Panc1 (cell line): ENCODE results near the gene C1QTNF1. TPM values are rescaled to one million over a fixed set of nuclear protein-coding genes. Genes with fewer than 3 reads are reported as not detected.

ENCODE experiments used
- ATAC-seq: fragments of 200-7000 bp; cut with Tn5 transposase; 2 replicates; pipeline ENCODE4 v1.9.1; 2020; ENCODE audit warnings: mild to moderate bottlenecking, moderate library complexity
- BruUV-seq: library from RNA; stranded (reverse); fragments of 400-500 nt; replicated peaks from 2 replicates; lab custom pipeline; 2021; lab: Mats Ljungman, UMichigan
- CTCF ChIA-PET: fragments of 300-600 bp; sonication (Branson Sonifier 250); formaldehyde crosslinking; loops from one replicate; lab custom pipeline; 2022; ENCODE audit warnings: antibody characterized with exemption; lab: Charles Lee
- POLR2A ChIA-PET: fragments of 300-600 bp; sonication (Branson Sonifier 250); formaldehyde crosslinking; loops from one replicate; lab custom pipeline; 2022; ENCODE audit warnings: antibody characterized with exemption; lab: Charles Lee
- DNase-seq: peaks from one replicate; pipeline ENCODE4 v3.0.0-alpha.2; 2010; ENCODE audit warnings: low read depth, low spot score
- H3K27ac ChIP-seq: 2 replicates; pipeline ENCODE4 v1.5.1; 2011; ENCODE audit warnings: mild to moderate bottlenecking, low read length, inconsistent platforms
- H3K27me3 ChIP-seq: fragments of 200-500 bp; sonication (Bioruptor generic); 2 replicates; pipeline ENCODE4 v1.6.0; 2014; ENCODE audit warnings: low read length, inconsistent platforms; ENCODE audit not compliant: control insufficient read depth, insufficient read depth
- H3K36me3 ChIP-seq: fragments of 200-500 bp; sonication (Bioruptor generic); 2 replicates; pipeline ENCODE4 v1.5.1; 2014; ENCODE audit warnings: inconsistent platforms, mild to moderate bottlenecking, low read length, moderate library complexity; ENCODE audit not compliant: control insufficient read depth, insufficient read depth
- H3K4me1 ChIP-seq: 2 replicates; pipeline ENCODE4 v1.5.1; 2011; ENCODE audit warnings: inconsistent platforms, mild to moderate bottlenecking, low read length, moderate library complexity; ENCODE audit not compliant: control insufficient read depth, insufficient read depth
- H3K4me3 ChIP-seq, 2 experiments: 2 replicates each; pipeline ENCODE4 v1.5.1; 2011 to 2012; ENCODE audit warnings: low read depth in 2 of 2, low read length in 2 of 2, mild to moderate bottlenecking in 2 of 2, inconsistent platforms in 1 of 2, moderate library complexity in 1 of 2
- H3K9me3 ChIP-seq: fragments of 200-500 bp; sonication (Bioruptor generic); 2 replicates; pipeline ENCODE4 v1.5.1; 2014; ENCODE audit warnings: low read depth, mild to moderate bottlenecking, inconsistent platforms, low read length, moderate library complexity; ENCODE audit not compliant: control insufficient read depth, insufficient read depth
- CTCF ChIP-seq: fragments of 450-650 bp; IDR thresholded peaks from 2 replicates; pipeline ENCODE4 v1.5.1; 2017; ENCODE audit warnings: mild to moderate bottlenecking
- POLR2AphosphoS5 ChIP-seq: IDR thresholded peaks from 2 replicates; pipeline ENCODE4 v1.6.1; 2012; ENCODE audit warnings: mild to moderate bottlenecking, low read depth, low read length, moderate library complexity
- REST ChIP-seq, 2 experiments: IDR thresholded peaks; 2 replicates each; pipeline ENCODE4 v1.6.1; 2011 to 2012; ENCODE audit warnings: low read depth in 2 of 2, control low read depth in 1 of 2, low read length in 1 of 2, mild to moderate bottlenecking in 1 of 2, moderate library complexity in 1 of 2; ENCODE audit not compliant: insufficient read depth in 1 of 2
- SIN3A ChIP-seq: IDR thresholded peaks from 2 replicates; pipeline ENCODE4 v1.6.1; 2012; ENCODE audit warnings: low read depth, mild to moderate bottlenecking, low read length, moderate library complexity, borderline replicate concordance; ENCODE audit not compliant: insufficient read depth
- TCF7L2 ChIP-seq: IDR thresholded peaks from 2 replicates; pipeline ENCODE4 v1.6.1; 2011; ENCODE audit warnings: mild to moderate bottlenecking, low read depth, low read length, inconsistent platforms
- in situ Hi-C: cut with HindIII; loops from 2 replicates; pipeline ENCODE4 v1.10.0; 2016; ENCODE audit warnings: low sequenced_read_pairs, low pct_unique_long_range_greater_than_20kb
- intact Hi-C: fragments of 100-400 bp; cut with micrococcal nuclease; formaldehyde crosslinking; loops from one replicate; pipeline ENCODE4 v1.10.0; 2022; ENCODE audit not compliant: unreplicated experiment
- total RNA-seq: library from RNA; stranded (reverse); gene quantifications from one replicate; pipeline ENCODE4 v1.2.1, GENCODE V29; 2021; ENCODE audit not compliant: unreplicated experiment

The C1QTNF1 gene
- total RNA-seq, 1 experiment from 2014 or later: 1.5 TPM

GRCh38 chr17:79012563-79013134 lies 11.3 kb upstream of the C1QTNF1 start:
- BruUV-seq: no TSS peak
- peaks cover 9% of the 10 kb centered on the region; the same call in 1 of the 2 replicates for H3K36me3 ChIP-seq
- CTCF ChIA-PET: no interaction called here
- no peak for TF ChIP-seq TCF7L2
- TF ChIP-seq SIN3A: no peak
- no peak for TF ChIP-seq CTCF
- no peak for TF ChIP-seq REST (IDR thresholded peaks at IDR 0.05; ENCODE audit: insufficient read depth in 1 of 2, low read depth in 2 of 2, low read length in 1 of 2)
- TF ChIP-seq POLR2AphosphoS5: no peak
- H3K27ac ChIP-seq: no peak overlapping the region
- in situ Hi-C loops (no loop called here), intact Hi-C loops (no loop called here)
- DNase-seq (no peak), ATAC-seq (no peak)
- no peak overlapping the region for H3K4me3 ChIP-seq
- H3K27me3 ChIP-seq: no peaks in the 10 kb centered on the region
- H3K4me1 ChIP-seq: peaks cover 18% of the 10 kb centered on the region
- peaks cover 17% of the 10 kb centered on the region; the same call in 1 of the 2 replicates for H3K9me3 ChIP-seq
- POLR2A ChIA-PET: no interaction called here

- peaks cover 5% of the 10 kb centered on the region for H3K4me1 ChIP-seq
- H3K27ac ChIP-seq: no peak overlapping the region
- in situ Hi-C loops: no loop called here
- POLR2A ChIA-PET: no interaction called here
- H3K9me3 ChIP-seq: peaks cover 17% of the 10 kb centered on the region; the same call in 1 of the 2 replicates
- H3K27me3 ChIP-seq: no peaks in the 10 kb centered on the region
- TF ChIP-seq POLR2AphosphoS5 (no peak), CTCF (no peak), REST (IDR thresholded peaks at IDR 0.05; ENCODE audit: insufficient read depth in 1 of 2, low read depth in 2 of 2, low read length in 1 of 2) (no peak), SIN3A (no peak), TCF7L2 (no peak)
- BruUV-seq: no TSS peak
- peaks cover 1% of the 10 kb centered on the region; the same call in 1 of the 2 replicates for H3K36me3 ChIP-seq
- intact Hi-C loops: no loop called here
- DNase-seq (no peak), ATAC-seq (no peak)
- CTCF ChIA-PET: no interaction called here
- H3K4me3 ChIP-seq: no peak overlapping the region
Observed at GRCh38 chr17:79014158-79014758, 9.7 kb upstream of the C1QTNF1 start.
